Stimulated activated CD8-positive, alpha-beta memory T cell treated with anti-CD3 and anti-CD28 coated beads, Interleukin-7, amount 100 ng/mL, for 1 hour (primary cell): ENCODE data around the gene CDC14B.

ENCODE experiments used
- DNase-seq, 2 donors: peaks; one replicate each; pipeline ENCODE4 v3.0.0-alpha.2; 2020; ENCODE audit warnings: low read depth in 2 of 2

The CDC14B gene

DNA sequence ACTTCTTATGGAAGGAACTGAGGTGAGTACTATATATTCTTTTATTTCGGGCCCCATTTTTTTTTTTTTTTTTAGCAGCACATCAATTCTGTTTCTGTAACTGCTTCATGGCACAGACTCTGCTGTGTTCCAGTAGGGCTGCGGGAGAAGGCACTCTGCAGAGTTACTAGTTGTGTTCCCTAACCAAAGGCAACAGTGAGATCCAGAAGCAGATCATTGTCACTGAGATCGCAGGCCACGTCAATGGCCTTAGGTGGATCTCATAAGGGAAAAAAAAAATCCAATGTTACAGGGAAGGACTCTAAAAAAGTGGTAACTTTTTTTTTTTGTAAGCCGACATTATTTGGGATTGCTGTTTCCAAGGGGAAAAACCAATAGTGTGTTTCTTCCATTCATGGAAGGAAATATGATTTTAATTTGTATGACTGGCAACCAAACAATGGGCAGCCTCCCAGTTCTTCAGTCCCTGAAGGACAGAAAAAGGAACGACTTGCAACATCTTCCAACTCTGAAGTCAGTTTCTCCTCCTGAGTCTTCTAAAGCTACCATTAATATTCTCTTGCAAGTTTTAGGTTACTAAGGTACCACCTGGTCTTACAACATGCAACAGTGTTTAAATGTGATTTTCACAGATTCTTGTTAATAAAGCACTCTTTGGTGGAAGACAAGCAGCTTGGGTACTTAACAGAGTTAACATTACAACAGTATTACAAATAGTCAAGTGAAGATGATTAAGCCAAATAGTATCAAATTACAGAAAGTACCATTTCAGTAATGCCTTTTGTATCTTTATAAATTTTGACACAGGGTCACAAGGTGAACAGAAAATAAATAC, 116.9 kb downstream of the CDC14B start:
- no peak for DNase-seq

DNA sequence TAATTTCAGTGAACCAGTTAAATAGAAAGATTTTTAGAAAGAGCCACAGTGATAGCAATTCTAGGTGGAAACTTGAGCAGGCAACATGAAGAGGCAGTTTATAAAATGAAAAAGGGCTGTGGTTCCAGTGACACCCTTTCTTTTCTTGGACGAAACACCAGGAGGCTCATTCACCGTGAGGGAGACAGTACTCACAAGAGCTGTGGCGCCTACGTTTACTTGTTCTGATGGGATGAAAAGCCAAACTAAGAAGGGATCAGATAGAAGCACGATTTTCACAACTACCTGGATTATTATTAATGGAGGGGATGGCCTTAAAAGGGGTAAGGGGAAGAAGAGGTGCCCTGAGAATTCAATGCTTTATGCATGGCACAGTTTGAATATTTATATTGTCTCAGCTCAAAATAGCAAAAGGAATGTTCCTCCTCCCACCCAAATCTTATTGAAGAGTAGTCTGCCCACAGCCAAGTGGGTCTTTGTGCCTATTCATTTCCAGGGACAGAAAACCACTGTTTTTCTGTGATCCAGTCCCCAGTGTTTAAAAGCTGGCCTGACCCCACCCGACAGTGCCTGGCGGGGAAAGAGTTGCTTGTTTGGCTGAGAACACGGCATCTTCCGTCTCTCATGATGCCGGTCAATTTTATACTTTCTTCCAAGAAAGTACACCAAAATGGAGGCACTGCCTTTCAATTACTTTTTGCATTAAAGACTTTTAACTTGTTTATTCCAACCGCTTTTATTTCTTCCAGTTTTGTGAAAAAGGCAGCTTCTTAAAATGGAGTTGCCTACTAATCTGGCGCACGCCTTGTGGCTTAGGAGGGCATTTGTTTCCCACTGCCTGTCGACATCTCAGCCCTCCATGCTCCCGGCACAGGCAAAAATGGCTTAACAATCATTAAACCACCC, 117.8 kb downstream of the CDC14B start:
- DNase-seq = no peak

DNA sequence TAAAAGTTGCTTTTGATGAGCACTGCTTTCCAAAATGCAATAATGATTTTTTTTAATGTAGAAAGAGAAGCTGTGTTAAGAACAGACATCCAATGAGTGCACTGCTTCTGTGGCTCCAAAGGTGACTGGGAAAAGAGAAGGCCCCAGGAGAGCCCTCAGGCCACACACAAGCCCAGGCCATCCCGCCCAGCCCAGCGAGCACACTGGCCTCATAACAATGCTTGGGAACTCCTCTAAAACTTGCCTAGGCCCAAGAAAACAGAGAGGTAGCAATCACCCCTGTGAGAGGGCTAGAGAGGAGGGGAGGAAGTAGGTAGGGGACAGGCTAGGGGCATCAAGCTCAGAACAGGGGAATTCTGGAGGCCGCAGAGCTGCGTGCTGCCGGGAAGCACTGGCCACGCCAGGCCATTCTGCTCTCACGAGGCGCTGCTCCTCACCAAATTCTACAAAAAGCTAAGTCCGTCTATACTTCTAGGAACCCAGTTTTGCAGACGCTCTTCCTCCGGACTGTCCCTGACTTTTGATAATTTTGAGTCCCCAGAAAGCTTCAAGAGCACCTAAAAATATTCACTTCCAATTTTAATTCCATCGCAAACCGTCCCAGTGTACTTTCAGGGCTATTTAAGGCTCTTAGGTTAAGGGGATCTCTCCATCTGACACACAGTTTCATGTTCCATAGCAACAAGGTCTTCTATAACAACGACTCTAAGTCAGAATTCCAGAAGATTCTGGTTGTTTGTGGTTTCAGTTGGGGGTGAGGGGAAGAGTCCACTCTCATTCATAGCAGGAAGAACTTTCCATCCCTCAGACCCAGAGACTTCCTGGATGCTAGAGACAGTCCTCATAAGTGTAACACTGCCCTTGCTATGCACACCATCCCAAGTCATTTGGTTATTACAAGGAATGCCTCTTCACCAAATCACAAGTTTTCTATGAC, 118.7 kb downstream of the CDC14B start:
- DNase-seq = no peak

DNA sequence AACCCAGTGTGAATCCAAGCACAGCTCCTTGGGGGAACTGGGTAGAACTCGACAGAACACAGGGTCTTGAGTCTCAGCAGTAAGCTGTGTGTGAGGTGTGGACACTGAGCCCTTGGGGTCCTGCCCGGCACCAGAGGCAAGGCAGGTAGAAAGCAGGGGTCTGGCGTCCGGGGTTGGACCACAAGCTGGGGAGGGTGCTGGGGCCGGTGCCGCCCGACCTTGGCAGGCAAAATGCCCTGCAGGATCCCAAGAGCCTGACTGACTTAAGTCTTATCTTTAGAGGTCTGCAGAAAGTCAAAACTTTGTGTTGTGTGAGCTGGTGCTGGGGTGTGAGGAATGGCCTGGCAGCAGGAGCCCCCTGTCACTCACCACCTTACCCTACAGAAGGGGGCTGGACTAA, 120.4 kb downstream of the CDC14B start:
- DNase-seq = no peak

DNA sequence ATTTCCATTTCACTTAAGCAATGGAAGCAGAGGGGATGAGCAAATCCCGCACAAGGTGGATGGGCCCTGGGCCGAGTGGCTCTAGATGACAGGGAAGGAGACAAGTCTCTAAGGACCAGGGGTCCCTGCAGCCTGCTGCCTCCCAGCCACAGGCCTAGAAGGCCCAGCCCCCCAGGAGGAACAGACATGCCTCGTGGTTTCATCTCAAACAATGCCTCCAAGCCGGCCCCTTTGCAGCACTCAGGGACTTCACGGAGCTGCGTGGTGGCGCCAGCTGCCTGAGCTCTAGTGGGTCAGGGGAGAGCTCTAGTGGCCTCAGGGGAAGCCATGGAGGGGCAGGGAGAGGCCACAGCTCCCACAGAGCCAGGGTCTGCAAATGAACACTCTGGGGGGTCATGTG, 120.8 kb downstream of the CDC14B start:
- no peak for DNase-seq

DNA sequence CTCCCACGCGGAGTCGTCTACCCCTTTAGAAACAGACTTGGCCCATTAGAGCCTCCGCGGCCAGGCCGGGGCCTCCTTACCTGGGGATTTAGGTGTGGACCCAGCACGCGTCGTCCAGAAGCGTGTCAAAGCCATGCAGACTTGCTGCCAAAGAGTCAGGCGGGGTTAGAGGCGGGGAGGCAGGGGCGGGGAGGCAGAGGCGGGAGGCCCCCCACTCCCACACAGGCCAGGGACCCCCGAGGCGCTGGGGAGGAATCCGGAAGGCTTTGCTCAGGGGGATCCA, 122.6 kb downstream of the CDC14B start:
- no peak for DNase-seq

DNA sequence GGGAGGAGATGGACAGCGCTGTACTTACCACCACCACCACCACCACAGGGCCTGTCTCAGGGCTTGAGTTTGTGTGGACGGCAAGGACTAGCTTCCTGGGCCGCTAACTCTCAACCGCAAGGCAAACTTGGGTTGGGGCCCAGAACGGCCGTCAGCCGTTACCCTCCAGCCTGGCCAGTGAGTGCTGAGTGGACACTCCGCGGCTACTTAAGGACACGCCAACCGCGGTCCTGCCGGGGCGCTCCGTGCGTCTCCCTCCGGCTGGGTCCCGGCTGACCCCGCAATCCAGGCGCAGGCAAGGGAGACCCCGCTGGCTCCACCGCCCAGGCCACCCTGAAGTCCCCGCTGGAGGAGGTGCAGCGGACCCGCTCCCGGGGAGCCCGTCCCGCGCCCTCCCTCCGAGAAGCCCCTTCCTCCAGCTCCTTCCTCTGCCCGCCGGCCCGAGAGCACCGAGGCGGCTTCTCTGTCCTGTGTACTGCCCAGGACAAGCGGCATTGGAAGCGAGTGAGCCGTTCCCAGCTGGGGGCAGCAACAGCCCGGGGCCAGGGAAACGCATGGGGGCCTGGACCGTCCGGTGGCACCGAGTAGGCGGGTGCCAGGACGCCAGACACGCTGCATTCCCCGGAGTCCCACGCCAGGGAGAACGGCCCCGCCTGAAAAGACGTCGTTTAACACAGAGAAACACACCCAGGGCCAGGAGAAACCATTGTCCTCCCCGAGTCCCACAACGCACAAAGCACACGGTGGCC, 123.1 kb downstream of the CDC14B start:
- no peak for DNase-seq

DNA sequence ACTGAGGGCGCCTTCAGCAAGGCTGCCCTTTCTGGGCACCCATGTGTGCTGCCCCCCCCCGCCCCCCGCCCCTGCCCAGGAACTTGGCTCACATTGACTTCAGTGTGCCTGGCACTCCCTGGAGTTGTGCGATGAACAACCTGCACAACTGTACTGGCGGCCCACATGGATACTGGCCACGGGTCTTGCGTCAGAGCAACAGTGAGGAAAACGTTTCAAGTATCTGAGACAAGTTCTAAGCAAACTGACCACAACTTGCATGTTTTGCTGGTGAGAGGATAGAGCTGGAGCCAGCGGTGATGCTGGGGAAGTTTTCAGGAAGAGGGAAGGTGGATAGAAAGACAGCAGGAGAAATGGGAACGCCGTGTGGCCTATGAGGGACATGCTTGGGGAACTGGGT, 124.3 kb downstream of the CDC14B start:
- DNase-seq = no peak

DNA sequence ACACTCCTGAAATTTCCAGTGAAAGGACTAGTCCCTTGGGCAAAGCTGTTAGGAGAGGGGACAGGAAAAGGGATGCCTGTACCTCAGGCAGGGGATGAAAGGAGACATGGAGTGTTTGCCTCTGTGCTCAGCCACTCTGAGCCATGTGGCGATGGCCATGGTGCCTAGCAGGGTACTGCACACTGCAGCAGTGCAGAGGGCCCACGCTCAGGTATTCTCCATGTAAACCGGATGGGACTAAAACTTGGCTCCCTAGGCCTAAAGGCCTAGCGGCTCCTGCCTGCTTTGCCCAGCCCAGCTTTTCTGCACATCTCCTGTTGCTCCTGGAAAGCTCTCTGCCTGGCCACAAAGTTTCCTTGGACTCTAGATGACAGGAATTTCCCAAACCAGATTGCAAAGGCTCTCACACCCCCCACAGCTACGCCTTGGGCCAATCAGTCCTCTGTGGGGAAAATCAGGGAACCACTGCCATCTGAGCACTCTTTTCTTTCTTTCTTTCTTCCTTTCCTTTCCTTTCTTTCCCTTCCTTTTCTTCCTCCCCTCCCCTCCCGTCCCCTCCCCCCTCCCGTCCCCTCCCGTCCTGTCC, 125.3 kb downstream of the CDC14B start:
- no peak for DNase-seq

DNA sequence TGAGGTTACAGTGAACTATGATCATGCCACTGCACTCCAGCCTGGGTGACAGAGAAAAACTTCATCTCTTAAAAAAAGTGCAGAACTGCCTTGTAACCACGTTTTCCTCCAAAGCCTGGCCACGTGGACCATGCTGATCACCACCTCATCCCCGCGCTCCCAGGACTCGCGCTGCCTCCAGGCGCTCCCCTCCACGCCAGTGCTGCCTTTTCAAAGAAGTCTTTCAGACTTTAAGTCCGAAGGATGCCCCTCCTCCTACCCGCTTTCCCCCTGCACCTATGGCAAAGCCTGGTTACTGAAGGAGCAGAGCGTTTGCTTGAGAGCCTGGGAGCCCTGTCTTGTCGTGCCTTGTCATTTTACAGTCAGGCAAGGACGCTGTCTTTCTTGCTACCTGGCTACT, 125.9 kb downstream of the CDC14B start:
- no peak for DNase-seq

DNA sequence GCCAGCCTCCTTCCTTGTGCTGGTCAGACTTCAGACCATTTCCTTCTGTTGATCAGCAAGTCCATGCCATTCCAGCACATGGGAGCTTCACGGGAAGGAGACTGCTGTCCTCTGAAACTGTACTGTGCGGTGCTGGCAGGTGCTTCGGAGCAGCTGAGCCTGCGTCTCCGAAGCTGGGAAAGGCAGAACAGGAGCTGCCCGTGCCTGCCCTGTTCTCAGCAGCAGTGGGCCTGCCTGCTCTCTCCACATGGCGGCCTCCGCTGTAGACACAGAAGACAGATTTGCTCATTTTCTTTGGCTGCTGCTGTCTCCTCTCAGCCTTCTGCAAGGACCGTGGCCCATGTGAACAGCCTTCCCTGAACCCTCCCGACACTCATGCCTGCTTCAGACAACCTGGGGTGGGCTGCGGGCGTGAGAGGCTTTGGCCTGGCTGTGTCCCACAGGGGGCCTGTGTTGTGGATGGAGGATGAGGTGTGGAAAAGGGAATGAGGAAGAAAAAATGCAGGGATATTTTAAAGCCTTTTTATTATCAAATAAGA, 126.6 kb downstream of the CDC14B start:
- no peak for DNase-seq

DNA sequence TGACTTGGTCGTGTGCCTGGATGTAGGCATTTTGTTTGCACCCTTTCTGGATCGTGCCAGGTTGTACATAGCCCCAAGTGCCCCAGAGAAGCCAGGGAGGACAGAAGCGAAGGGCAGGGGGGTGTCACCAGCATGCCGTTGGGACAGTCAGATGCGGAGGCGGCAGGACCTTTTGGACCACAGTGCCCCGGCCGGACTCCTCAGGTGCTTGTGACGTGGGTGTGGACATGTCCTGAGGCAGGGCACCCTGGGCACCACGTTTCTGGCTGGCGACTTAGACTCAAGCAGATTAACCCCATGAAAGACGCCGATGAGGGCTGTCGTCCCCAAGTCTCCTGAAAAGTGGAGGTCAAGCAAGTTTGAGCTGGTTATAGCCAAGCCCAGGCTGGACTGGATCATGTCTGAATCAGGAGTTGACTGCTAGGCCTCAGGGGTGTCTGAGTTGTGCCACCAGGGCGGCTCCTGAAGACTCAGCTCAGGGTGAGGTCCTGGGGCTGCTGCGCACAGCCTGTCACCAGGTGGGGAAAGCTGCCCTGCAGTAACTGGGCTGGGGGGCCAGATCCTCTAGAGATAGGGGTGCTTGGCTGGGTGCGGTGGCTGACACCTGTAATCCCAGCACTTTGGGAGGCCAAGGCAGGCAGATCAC, 127.6 kb downstream of the CDC14B start:
- DNase-seq = no peak

DNA sequence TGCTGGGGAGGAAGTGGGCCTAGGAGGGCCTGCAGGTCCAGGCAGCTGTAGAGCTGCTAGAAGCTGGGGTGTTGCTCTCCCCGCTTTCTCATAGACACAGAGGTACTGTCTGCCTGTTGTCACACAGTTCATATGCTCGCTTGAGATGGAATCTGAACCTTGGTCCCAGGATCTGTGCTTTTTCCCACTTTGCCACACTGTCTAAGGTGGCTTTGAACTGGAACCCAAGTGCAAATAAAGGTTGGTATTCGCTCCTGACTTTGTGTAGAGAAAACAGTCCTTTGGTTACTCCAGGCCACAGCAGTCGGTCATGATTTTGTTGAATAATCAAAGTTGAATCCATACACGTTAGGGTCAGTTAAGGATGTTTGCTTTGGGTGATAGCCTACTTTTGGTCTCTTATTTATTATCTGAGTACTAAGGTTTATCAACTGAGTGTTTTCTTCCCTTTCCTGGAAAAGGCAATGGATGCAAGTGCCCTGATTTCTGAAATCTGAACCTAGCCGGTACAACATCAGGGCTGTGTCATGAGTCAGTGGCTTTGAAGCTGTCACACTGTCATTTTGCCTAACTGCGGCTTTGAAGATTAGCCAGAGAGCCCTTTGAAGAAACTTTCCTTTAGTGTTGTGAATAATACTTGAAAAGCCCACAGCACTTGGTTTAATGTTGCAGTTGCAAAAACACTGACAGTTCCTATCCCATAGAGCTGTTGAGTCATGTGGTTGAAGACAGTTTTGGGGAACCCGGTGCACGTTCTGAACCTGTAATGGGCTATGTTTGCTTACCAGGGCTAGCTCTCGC, 128.4 kb downstream of the CDC14B start:
- no peak for DNase-seq

DNA sequence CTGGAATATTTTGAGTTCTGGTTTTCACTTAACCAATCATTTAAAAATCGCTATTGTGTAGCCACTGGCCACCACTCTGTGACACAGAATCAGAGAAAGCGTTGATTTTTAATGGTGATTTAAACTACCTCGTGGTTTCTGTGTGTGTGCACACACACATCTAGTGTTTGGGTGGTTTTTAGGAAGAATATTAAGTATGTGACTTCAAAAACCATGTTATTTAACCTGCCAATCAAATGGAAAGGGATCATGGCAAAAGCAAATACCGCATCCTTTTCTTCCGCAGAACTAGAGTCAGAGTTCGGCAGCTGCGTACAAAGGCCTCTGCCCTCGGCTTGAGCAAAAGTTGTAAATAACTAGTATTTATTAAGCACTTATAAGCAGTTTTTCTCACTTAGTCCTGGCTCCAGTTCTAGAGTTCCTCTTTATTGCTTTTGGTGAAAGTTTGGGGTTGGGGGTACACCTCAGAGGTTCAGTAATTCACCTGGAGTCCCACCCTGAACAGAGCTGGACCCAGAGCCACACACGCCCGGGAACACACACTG, 129.0 kb downstream of the CDC14B start:
- DNase-seq = no peak

DNA sequence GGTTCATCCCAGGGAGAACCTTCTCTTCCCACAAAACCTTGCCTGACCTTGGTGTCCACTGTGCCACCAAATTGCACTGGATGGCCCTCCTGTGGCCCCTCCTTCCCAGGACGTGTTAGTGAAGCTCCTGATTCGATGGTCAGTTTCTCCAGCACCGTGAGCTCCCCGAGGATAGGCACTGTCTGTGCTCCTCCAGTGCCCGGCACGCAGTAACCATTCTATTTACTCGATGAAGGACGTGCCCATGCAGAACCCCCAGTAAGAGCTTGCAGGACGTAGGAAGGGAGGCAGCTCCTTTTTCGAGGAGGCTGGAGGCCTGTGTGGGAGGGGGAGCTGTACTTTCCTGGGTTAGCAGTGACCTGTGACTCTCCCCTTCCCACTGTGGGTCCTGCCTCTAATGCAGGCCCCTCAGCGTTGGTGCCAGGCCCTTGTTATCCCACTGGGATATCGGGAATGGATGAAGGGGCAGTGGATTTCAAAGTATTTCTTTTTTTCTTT, 130.1 kb downstream of the CDC14B start:
- DNase-seq = no peak

DNA sequence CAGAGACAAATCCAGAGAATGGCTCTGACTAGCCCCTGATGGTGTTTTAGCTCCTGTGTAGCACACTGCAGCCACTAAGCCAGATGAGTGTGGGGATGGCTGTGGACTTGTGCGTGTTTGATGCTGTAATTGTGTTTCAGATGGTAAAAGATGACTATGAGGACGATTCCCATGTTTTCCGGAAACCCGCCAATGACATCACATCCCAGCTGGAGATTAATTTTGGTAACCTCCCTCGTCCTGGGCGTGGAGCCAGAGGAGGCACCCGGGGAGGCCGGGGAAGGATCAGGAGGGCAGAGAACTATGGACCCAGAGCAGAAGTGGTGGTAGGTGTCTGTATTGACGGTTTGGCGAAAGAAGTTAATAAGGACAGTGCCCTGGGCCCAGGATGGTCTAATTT, 131.7 kb downstream of the CDC14B start:
- DNase-seq = no peak

DNA sequence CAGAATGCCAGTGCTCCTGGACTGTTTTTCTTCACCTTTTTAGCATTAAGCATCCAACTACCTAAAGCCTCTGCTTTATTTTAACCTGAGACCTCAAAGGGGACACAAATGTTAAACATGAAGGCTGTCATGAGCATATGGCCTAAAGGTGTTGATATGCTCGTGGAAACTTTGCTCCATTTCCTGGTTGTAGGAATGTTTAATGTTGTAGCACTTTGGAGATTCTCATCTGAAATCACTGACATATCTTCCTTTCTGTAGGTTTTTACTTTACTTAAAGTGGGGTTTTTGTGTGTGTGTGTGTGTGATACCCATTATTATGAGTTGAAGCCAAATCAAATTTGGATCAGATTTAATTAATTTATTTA, 132.6 kb downstream of the CDC14B start:
- DNase-seq = no peak

DNA sequence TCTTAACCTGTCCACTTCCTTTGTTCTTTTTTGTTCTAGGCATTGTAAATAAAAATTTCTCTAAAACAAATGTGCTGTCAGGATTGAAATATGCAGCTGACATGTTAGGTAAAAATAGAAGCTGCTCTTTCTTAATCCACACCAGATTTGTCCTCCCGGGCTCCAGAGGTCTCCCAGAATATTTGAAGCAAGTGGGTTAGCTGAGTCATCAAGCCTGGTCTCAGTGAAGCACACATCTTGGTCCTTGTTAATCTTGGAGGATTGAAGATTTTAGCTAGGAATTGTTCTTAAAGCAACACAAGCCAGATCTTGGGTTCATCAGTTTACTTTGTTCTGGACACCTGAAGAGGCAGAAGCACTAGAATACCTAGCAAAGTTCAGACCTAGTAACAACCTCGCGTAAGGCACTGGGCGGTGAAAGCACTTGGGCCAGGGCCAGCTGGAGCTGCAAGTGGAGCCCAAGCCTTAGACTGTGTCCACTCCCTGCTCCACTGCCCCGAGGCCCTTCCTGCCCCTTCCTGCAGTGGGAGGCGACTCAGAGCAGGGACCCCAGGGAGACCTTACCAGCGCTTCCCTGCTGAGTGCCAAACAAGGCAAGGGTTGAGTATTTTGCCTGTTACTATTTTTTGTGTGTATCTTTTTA, 133.1 kb downstream of the CDC14B start:
- DNase-seq = no peak
